GM19239 (cell line): ENCODE results near the gene MPC2.
"Not testable (repeated sequence)": the region's sequence is repeated elsewhere in the genome, so short reads cannot be mapped to it uniquely, and the experiment has no call there.

ENCODE experiments used
- DNase-seq: peaks from one replicate; pipeline ENCODE4 v3.0.0; 2011; ENCODE audit warnings: low spot score; ENCODE audit not compliant: insufficient read length
- FAIRE-seq: peaks from 2 replicates; lab custom pipeline; 2011; peaks lifted over from hg19 to GRCh38; lab: Jason Lieb, UNC

Gene MPC2

GRCh38 chr1:167910530-167910929 is 26.3 kb downstream of the MPC2 start:
- FAIRE-seq (no peak), DNase-seq (no peak)

DNA sequence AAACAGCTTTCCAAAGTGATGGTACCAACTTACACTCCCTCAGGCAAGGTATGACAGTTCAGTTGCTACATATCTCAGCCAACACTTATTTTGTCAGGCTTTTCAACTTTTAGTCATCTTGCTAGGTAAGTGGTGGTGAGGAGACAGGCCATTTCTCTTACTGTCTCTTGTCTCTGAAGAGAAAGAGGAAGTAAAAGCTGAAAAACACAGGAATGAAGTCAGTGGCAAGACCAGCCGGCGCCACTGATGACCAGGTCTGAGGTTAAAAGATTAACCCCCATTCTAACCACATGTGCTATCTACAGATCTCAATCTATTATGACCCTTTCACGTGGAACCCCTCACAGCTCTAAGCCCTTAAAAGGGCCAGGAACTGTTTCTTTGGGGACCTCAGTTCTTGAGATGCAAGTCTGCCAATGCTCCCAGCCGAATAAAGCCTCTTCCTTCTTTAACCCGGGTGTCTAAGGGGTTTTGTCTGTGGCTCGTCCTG is 27.1 kb downstream of the MPC2 start:
- no peak for DNase-seq
- peak; percentile 79 for FAIRE-seq

- no peak for DNase-seq
- FAIRE-seq, result no peak
Observed at GRCh38 chr1:167905671-167906070, 31.2 kb downstream of the MPC2 start.

DNA sequence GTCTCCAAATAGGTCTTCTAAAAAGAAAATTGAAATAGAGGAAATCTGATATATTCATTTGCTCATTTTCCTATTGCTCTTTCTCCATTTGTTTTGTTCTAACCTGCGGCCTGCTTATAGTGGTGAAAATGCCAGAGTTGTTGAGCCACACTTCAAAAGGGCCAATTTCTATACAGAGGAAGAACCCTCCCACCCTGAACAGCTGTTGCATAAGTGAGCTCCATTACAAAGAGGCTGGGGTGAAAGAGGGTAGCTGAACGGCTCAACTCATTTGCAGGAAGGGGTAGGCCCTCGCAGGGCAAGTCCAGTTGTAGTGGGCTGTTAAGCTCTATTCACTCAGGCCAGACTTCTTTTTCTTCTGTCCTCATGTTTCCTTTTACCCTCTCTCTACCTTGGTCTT is 31.7 kb downstream of the MPC2 start:
- no peak for FAIRE-seq
- DNase-seq, result no peak

DNA sequence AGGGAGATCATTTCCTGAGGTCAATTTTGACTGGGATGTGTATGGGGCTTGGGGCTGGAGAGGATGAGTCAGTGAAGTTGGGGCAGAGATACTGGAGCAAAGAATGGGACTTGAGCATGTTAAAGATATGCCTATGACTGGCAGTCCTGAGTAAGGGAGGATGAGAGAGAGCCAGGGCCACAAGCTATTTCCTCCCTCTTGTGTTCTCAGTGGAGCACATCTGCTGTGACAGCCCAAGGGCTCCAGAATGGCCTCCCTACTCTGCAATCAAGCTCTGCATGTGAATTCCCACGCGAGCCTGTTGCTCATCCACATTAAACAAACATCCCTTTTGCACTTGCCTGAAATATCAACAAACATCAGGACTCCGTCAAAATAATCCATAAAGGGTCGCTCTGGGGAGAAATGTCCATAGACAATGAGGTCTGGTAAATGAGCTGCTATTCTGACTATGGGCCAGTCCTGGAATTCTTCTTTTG is 32.2 kb downstream of the MPC2 start:
- FAIRE-seq (no peak), DNase-seq (no peak)

- no peak for FAIRE-seq
Observed at GRCh38 chr1:167900907-167901306, 36.0 kb downstream of the MPC2 start.

DNA sequence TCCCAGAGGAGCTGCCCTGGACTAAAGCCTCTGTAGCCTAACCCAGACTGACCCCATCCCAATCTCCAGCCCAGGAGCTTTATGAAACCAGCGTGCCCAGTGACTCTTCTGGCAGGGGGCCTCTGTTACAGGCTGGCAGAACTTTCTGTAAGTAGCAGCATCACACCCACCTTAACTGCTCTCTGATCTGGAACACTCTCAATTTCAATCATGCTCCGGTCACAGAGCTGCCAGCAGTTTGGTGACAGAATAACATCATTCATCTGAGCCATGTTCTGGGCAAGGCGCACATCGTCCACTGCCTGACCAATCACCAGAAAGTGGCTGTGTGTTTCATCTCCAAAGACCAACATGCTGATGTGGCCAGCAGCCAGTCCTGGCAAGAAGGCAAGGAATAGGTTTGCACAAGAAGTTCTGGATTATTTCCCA is 37.6 kb downstream of the MPC2 start:
- DNase-seq (peak; percentile 32), FAIRE-seq (peak; percentile 79)

More at GRCh38 chr1:167900907-167901306, 36.0 kb downstream of the MPC2 start:
- DNase-seq, result no peak

GRCh38 chr1:167898578-167899222 is 38.2 kb downstream of the MPC2 start:
- DNase-seq, result no peak
- peak; percentile 35 for FAIRE-seq

- no peak for DNase-seq
- FAIRE-seq, result no peak
Observed at GRCh38 chr1:167893798-167894197, 43.1 kb downstream of the MPC2 start.

DNA sequence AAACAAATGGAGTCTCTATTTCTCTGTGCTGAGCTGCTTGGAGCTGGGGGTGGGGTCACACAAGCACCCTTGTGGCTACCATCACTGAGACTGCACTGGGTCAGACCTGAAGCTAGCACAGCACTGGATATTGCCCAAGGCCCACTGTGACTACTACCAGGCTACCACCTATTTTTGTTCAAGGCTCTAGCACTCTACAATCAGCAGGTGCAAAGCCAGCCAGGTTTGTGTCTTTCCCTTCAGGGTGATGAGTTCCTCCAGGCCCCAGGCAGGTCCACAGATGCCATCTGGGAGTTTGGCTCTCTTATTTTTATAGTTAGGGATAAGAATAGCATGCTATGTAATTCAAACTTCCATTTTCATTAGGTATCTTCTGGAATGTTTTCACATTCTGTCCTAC is 46.5 kb downstream of the MPC2 start:
- no peak for DNase-seq
- no peak for FAIRE-seq

- not testable (repeated sequence) for DNase-seq, FAIRE-seq
Observed at GRCh38 chr1:167887187-167887586, 49.7 kb downstream of the MPC2 start.

DNA sequence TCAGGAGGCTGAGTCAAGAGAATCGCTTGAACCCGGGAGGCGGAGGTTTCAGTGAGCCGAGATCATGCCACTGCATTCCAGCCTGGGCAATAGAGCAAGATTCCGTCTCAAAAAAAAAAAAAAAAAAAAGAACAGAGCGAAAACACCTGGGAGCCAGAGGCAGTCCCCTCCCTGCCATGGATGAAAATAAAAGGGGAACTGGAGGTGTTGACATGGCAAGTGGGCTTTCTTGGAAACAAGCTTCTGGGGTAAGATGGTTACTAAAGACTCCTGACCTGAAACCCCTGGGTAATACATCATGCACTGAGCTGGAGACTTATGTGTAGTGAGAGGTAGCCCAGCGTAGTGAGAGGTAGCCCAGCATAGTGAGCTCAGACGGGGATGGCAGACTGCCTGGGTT is 54.5 kb downstream of the MPC2 start:
- DNase-seq (no peak), FAIRE-seq (no peak)

GRCh38 chr1:167881786-167882185 is 55.1 kb downstream of the MPC2 start:
- no peak for DNase-seq
- FAIRE-seq, result no peak

DNA sequence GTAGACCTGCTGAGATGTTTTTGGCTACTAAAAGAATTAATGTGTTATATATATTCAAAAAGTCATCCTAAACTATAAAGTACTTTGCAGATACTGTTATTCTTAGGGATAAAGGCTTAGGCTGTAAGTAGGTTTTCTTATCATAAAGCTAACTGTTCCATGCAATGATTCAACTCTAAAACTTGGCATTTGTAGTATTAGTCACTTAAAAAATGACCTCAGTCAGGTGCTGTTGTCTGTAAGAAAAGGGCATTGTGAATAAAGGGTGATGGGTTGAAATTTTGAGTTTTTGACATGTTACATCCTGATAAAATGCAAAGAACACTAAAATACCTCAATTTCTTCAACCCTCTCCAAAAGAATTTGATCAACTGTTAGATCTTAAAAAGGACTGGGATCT is 55.8 kb downstream of the MPC2 start:
- DNase-seq, result no peak

DNA sequence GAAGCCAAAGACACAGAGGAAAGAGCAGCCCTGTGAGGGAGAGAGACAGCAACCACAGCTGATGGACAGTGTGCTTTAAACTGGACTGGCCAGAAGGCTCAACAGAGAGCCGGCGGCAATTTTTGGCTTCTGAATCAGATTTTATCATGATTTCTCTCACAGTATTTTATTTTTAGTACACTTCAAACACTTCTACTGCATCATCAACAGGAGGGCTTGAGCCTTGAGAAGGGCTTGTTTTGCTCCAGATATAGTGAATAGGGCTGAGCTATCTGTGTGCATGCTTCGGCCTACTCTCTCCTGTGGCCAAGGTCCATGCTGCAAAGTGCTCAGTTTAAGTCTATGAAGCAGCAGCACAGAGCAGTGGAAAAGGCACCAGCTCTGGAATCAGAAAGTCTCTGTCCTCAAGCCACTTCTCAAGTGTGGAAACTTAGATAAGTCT is 56.3 kb downstream of the MPC2 start:
- DNase-seq, result no peak
- FAIRE-seq, result no peak

More for the DNA sequence above, 55.8 kb downstream of the MPC2 start:
- FAIRE-seq, result no peak

GRCh38 chr1:167879508-167879907 is 57.4 kb downstream of the MPC2 start:
- peak; percentile 33 for FAIRE-seq
- DNase-seq, result no peak

- DNase-seq, result no peak
- no peak for FAIRE-seq
Observed at GRCh38 chr1:167878372-167879160, 58.3 kb downstream of the MPC2 start.

DNA sequence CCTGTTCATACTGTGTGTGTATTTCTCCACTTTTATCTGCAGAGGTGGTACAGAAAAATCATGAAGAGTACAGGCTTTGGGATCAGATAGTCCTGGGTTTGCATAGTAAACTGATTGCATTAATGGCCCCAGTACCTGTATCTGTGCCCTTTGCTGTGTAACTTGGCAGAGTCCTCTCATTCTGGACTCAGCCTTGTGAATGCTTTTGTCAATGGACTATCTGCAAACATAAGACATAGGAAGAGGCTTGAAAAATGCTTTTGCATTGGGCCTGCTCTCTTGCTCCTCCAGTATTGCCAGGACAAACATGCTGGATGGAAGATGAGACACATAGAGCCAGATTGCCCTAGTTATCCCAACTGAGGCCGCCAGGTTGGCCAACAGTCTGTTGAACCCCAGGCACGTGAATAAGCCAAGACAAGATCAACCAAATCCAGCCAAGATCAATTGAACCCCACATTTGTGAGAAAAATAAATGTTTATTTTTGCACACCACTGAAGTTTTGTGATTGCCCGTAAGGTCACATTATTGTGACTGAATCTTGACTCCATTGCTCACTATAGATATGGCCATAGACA is 60.2 kb downstream of the MPC2 start:
- FAIRE-seq (no peak), DNase-seq (no peak)

GRCh38 chr1:167871331-167871730 is 65.5 kb downstream of the MPC2 start:
- DNase-seq (no peak), FAIRE-seq (no peak)

DNA sequence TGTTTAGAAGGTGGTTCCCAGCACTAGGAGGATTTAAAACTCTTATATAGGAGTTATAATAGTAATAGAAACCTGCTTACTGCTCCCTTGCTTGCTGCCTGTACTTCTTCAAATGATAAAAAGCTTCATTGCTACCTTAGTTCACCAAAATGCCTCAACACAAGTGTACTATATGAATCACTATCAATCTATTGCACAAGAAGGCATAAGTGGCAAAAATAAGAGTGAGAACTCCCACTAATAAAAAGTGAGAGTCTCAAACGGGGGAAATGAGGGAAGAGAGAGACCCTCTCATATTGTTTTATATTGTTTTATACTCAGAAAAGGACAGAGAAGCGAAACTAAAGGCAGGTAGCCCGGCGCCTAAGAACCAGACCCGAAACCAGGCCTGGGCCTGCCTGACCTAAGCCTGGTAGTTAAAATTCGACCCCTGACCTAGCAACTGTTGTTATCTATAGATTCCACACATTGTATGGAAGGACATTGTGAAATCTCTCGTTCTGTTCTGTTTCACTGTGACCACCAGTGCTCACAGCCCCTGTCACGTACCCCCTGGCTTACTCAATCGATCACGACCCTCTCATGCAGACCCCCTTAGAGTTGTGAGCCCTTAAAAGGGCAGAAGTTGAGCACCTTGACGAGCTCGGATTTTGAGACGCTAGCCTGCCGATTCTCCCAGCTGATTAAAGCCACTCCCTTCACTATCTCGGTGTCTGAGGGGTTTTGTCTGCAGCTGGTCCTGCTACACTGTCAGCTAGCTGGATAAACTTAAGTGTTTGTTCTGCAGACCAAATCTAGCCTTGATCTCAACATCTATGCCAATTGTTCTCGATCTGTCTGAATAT is 67.5 kb downstream of the MPC2 start:
- DNase-seq, result not testable (repeated sequence)

More for the DNA sequence above, 67.5 kb downstream of the MPC2 start:
- not testable (repeated sequence) for FAIRE-seq
